HEK293 (cell line): ENCODE results near the gene KCNIP4.

Experiments used
- CTCF ChIA-PET: fragments of 350-600 bp; formaldehyde crosslinking; extraction: SDS; loops from one replicate; lab custom pipeline; 2021; ENCODE audit warnings: antibody characterized with exemption; lab: Yijun Ruan, JAX
- POLR2A ChIA-PET: fragments of 300-600 bp; formaldehyde crosslinking; extraction: SDS; loops from one replicate; lab custom pipeline; 2020; ENCODE audit warnings: antibody characterized with exemption, inconsistent platforms; lab: Yijun Ruan, JAX
- H3K27ac ChIP-seq: fragments of 200-500 bp; sonication (Bioruptor generic); 2 replicates; pipeline ENCODE4 v1.5.1; 2014; ENCODE audit warnings: low read depth, low read length, control low read depth, inconsistent platforms; ENCODE audit errors: extremely low read depth
- H3K36me3 ChIP-seq, 2 experiments: fragments of 200-500 bp in 1 of 2; sonication (Bioruptor generic) in 1 of 2; 1 replicate in 1 of 2; 2 replicates in 1 of 2; pipeline ENCODE4 v1.5.1; 2014 to 2017; ENCODE audit warnings: inconsistent platforms in 2 of 2, low read length in 2 of 2; ENCODE audit not compliant: control insufficient read depth in 2 of 2, insufficient read depth in 1 of 2
- H3K4me1 ChIP-seq: fragments of 200-500 bp; sonication (Bioruptor generic); 2 replicates; pipeline ENCODE4 v1.5.1; 2014; ENCODE audit warnings: mild to moderate bottlenecking, low read length, inconsistent platforms; ENCODE audit not compliant: control insufficient read depth, insufficient read depth
- H3K4me3 ChIP-seq: 2 replicates; pipeline ENCODE4 v1.5.1; 2011; ENCODE audit warnings: low read depth, mild to moderate bottlenecking, control low read depth, low read length, moderate library complexity
- H3K9me3 ChIP-seq: fragments of 200-500 bp; sonication (Bioruptor generic); 2 replicates; pipeline ENCODE4 v1.5.1; 2014; ENCODE audit warnings: low read depth, low read length, inconsistent platforms; ENCODE audit not compliant: control insufficient read depth, insufficient read depth
- GLIS1 ChIP-seq: fragments of 450-650 bp; formaldehyde crosslinking; IDR thresholded peaks from 2 replicates; pipeline ENCODE4 v1.5.1; 2016; ENCODE audit warnings: missing biosample characterization, missing genetic modification characterization
- GLIS2 ChIP-seq: fragments of 450-650 bp; formaldehyde crosslinking; IDR thresholded peaks from 2 replicates; pipeline ENCODE4 v1.5.1; 2016; ENCODE audit warnings: missing biosample characterization, missing genetic modification characterization
- HIC1 ChIP-seq: fragments of 450-650 bp; formaldehyde crosslinking; IDR thresholded peaks from 2 replicates; pipeline ENCODE4 v1.5.1; 2016; ENCODE audit warnings: missing biosample characterization, missing genetic modification characterization
- HOXC10 ChIP-seq: sonication (generic); formaldehyde crosslinking; IDR thresholded peaks from 2 replicates; pipeline ENCODE4 v1.8.1; 2023; ENCODE audit warnings: mild to moderate bottlenecking, missing genetic modification reagents
- YY1 ChIP-seq: fragments of 450-650 bp; formaldehyde crosslinking; IDR thresholded peaks from 2 replicates; pipeline ENCODE4 v1.5.1; 2018; ENCODE audit warnings: missing biosample characterization, missing genetic modification characterization
- ZBTB11 ChIP-seq: fragments of 450-650 bp; formaldehyde crosslinking; conservative IDR thresholded peaks from 2 replicates; pipeline ENCODE4 v1.5.1; 2016; ENCODE audit warnings: low read depth, missing biosample characterization, missing genetic modification characterization
- ZBTB17 ChIP-seq: fragments of 450-650 bp; formaldehyde crosslinking; IDR thresholded peaks from 2 replicates; pipeline ENCODE4 v1.5.1; 2016; ENCODE audit warnings: missing biosample characterization, missing genetic modification characterization
- ZNF169 ChIP-seq: fragments of 450-650 bp; formaldehyde crosslinking; IDR thresholded peaks from 2 replicates; pipeline ENCODE4 v1.5.1; 2016; ENCODE audit warnings: missing biosample characterization, missing genetic modification characterization
- ZNF19 ChIP-seq: fragments of 450-650 bp; formaldehyde crosslinking; IDR thresholded peaks from 2 replicates; pipeline ENCODE4; 2016; ENCODE audit warnings: missing biosample characterization, missing genetic modification characterization, low read depth
- ZNF24 ChIP-seq: fragments of 450-650 bp; formaldehyde crosslinking; IDR thresholded peaks from 2 replicates; pipeline ENCODE4 v1.5.1; 2016; ENCODE audit warnings: missing biosample characterization, missing genetic modification characterization
- ZNF311 ChIP-seq: fragments of 450-650 bp; formaldehyde crosslinking; IDR thresholded peaks from 2 replicates; pipeline ENCODE4 v1.5.1; 2017; ENCODE audit warnings: missing biosample characterization, missing genetic modification characterization, borderline replicate concordance
- ZNF354C ChIP-seq: fragments of 450-650 bp; formaldehyde crosslinking; IDR thresholded peaks from 2 replicates; pipeline ENCODE4 v1.5.1; 2016; ENCODE audit warnings: missing biosample characterization, missing genetic modification characterization, low read depth, borderline replicate concordance
- ZNF529 ChIP-seq: fragments of 450-650 bp; formaldehyde crosslinking; IDR thresholded peaks from 2 replicates; pipeline ENCODE4 v1.5.1; 2017; ENCODE audit warnings: missing genetic modification characterization, missing biosample characterization; ENCODE audit not compliant: insufficient replicate concordance
- ZNF544 ChIP-seq: fragments of 450-650 bp; formaldehyde crosslinking; IDR thresholded peaks from 2 replicates; pipeline ENCODE4 v1.5.0; 2017; ENCODE audit warnings: missing biosample characterization, missing genetic modification characterization
- ZNF658 ChIP-seq: fragments of 450-650 bp; formaldehyde crosslinking; IDR thresholded peaks from 2 replicates; pipeline ENCODE4; 2016; ENCODE audit warnings: missing biosample characterization, missing genetic modification characterization
- ZNF670 ChIP-seq: fragments of 450-650 bp; formaldehyde crosslinking; IDR thresholded peaks from 2 replicates; pipeline ENCODE4 v1.5.1; 2016; ENCODE audit warnings: missing biosample characterization, missing genetic modification characterization, low read depth
- ZNF76 ChIP-seq: fragments of 450-650 bp; formaldehyde crosslinking; IDR thresholded peaks from 2 replicates; pipeline ENCODE4; 2016; ENCODE audit warnings: low read depth, missing biosample characterization, missing genetic modification characterization, borderline replicate concordance
- ZNF785 ChIP-seq: fragments of 450-650 bp; formaldehyde crosslinking; IDR thresholded peaks from 2 replicates; pipeline ENCODE4 v1.5.1; 2016; ENCODE audit warnings: missing biosample characterization, missing genetic modification characterization
- TF ChIP-seq, protein P1 (sequence below): fragments of 450-650 bp; formaldehyde crosslinking; IDR thresholded peaks from 2 replicates; pipeline ENCODE4 v1.5.1; 2016; ENCODE audit warnings: missing biosample characterization, missing genetic modification characterization, borderline replicate concordance
- TF ChIP-seq, protein P2 (sequence below): fragments of 450-650 bp; formaldehyde crosslinking; IDR thresholded peaks from 2 replicates; pipeline ENCODE4 v1.5.1; 2016; ENCODE audit warnings: missing biosample characterization, missing genetic modification characterization
- TF ChIP-seq, protein P3 (sequence below): fragments of 450-650 bp; formaldehyde crosslinking; optimal IDR thresholded peaks from 2 replicates; pipeline ENCODE3; 2016; ENCODE audit warnings: missing biosample characterization, mild to moderate bottlenecking, missing genetic modification characterization

The KCNIP4 gene

GRCh38 chr4:21077967-21078366 lies 870.6 kb downstream of the KCNIP4 start:
- TF ChIP-seq ZBTB17 (tag by site-specific recombination) (no peak), ZNF670 (tag by site-specific recombination) (no peak), ZNF785 (no peak), ZNF24 (no peak), ZNF544 (tag by site-specific recombination) (no peak), ZBTB11 (tag by site-specific recombination) (no peak), ZNF529 (tag by site-specific recombination) (no peak), YY1 (no peak), ZNF169 (tag by site-specific recombination) (no peak), HOXC10 (CRISPR knock-in tag) (no peak), ZNF19 (tag by site-specific recombination) (no peak), GLIS1 (tag by site-specific recombination) (no peak)
- TF ChIP-seq, protein P1, sequence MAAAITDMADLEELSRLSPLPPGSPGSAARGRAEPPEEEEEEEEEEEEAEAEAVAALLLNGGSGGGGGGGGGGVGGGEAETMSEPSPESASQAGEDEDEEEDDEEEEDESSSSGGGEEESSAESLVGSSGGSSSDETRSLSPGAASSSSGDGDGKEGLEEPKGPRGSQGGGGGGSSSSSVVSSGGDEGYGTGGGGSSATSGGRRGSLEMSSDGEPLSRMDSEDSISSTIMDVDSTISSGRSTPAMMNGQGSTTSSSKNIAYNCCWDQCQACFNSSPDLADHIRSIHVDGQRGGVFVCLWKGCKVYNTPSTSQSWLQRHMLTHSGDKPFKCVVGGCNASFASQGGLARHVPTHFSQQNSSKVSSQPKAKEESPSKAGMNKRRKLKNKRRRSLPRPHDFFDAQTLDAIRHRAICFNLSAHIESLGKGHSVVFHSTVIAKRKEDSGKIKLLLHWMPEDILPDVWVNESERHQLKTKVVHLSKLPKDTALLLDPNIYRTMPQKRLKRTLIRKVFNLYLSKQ (tag by site-specific recombination): no peak
- TF ChIP-seq, protein P2, sequence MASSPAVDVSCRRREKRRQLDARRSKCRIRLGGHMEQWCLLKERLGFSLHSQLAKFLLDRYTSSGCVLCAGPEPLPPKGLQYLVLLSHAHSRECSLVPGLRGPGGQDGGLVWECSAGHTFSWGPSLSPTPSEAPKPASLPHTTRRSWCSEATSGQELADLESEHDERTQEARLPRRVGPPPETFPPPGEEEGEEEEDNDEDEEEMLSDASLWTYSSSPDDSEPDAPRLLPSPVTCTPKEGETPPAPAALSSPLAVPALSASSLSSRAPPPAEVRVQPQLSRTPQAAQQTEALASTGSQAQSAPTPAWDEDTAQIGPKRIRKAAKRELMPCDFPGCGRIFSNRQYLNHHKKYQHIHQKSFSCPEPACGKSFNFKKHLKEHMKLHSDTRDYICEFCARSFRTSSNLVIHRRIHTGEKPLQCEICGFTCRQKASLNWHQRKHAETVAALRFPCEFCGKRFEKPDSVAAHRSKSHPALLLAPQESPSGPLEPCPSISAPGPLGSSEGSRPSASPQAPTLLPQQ (tag by site-specific recombination): no peak
- no peaks in the 10 kb centered on the region for H3K9me3 ChIP-seq
- H3K36me3 ChIP-seq: no peaks in the 10 kb centered on the region
- ChIA-PET POLR2A (no interaction called here), CTCF (no interaction called here)
- H3K27ac ChIP-seq: no peak overlapping the region
- no peaks in the 10 kb centered on the region for H3K4me1 ChIP-seq
- H3K4me3 ChIP-seq: no peak overlapping the region

GRCh38 chr4:21067351-21067750 lies 881.2 kb downstream of the KCNIP4 start:
- POLR2A ChIA-PET: no interaction called here

More at GRCh38 chr4:21067351-21067750, 881.2 kb downstream of the KCNIP4 start:
- H3K27ac ChIP-seq: no peak overlapping the region
- no peaks in the 10 kb centered on the region for H3K36me3 ChIP-seq
- H3K4me3 ChIP-seq: no peak overlapping the region
- no peak for TF ChIP-seq HIC1 (tag by site-specific recombination)
- no peak for TF ChIP-seq ZNF658 (tag by site-specific recombination)
- TF ChIP-seq GLIS2 (tag by site-specific recombination): no peak
- TF ChIP-seq, protein P3, sequence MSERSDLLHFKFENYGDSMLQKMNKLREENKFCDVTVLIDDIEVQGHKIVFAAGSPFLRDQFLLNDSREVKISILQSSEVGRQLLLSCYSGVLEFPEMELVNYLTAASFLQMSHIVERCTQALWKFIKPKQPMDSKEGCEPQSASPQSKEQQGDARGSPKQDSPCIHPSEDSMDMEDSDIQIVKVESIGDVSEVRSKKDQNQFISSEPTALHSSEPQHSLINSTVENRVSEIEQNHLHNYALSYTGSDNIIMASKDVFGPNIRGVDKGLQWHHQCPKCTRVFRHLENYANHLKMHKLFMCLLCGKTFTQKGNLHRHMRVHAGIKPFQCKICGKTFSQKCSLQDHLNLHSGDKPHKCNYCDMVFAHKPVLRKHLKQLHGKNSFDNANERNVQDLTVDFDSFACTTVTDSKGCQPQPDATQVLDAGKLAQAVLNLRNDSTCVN (tag by site-specific recombination): no peak
- TF ChIP-seq ZNF311 (tag by site-specific recombination): no peak
- TF ChIP-seq ZNF354C: no peak
- no peak for TF ChIP-seq ZNF76 (tag by site-specific recombination)
- CTCF ChIA-PET: no interaction called here
- H3K9me3 ChIP-seq: no peaks in the 10 kb centered on the region
- H3K4me1 ChIP-seq: no peaks in the 10 kb centered on the region
